OCI-M1 (cell line): ENCODE measurements around the gene ARHGEF19.
"Not testable (repeated sequence)": the region's sequence is repeated elsewhere in the genome, so short reads cannot be mapped to it uniquely, and the experiment has no call there.

Experiments
- DNase-seq: peaks from one replicate; lab custom pipeline; 2025; lab: John Stamatoyannopoulos, UW

ARHGEF19 gene

GRCh38 chr1:16165548-16165947, 46.9 kb downstream of the ARHGEF19 start:
- no peak for DNase-seq

- no peak for DNase-seq
Observed at GRCh38 chr1:16165073-16165364, 47.4 kb downstream of the ARHGEF19 start.

GRCh38 chr1:16164213-16165072, 48.0 kb downstream of the ARHGEF19 start:
- peak; percentile 43 for DNase-seq

- DNase-seq, result not testable (repeated sequence)
Observed at GRCh38 chr1:16163608-16164212, 48.7 kb downstream of the ARHGEF19 start.

GRCh38 chr1:16162163-16162822, 50.2 kb downstream of the ARHGEF19 start:
- no peak for DNase-seq

- DNase-seq, result no peak
Observed at GRCh38 chr1:16161717-16162116, 50.7 kb downstream of the ARHGEF19 start.

GRCh38 chr1:16158993-16159831, 53.2 kb downstream of the ARHGEF19 start:
- DNase-seq, result no peak

- DNase-seq, result no peak
Observed at GRCh38 chr1:16158025-16158424, 54.4 kb downstream of the ARHGEF19 start.

GRCh38 chr1:16156848-16157495, 55.5 kb downstream of the ARHGEF19 start:
- no peak for DNase-seq

GRCh38 chr1:16155537-16156410, 56.7 kb downstream of the ARHGEF19 start, which contains the start of gene EPHA2:
TSS of gene EPHA2 (minus strand) at chr1:16156069. CDS start at chr1:16155932, 137 bp downstream.
- no peak for DNase-seq

- no peak for DNase-seq
Observed at GRCh38 chr1:16153999-16154673, 58.3 kb downstream of the ARHGEF19 start.

- DNase-seq, result no peak
Observed at GRCh38 chr1:16153096-16153998, 59.1 kb downstream of the ARHGEF19 start.

GRCh38 chr1:16152481-16153087, 59.9 kb downstream of the ARHGEF19 start:
- DNase-seq, result no peak

GRCh38 chr1:16151995-16152384, 60.5 kb downstream of the ARHGEF19 start:
- DNase-seq, result no peak

GRCh38 chr1:16151196-16151994, 61.1 kb downstream of the ARHGEF19 start:
- peak; percentile 80 for DNase-seq

- no peak for DNase-seq
Observed at GRCh38 chr1:16150508-16150907, 61.9 kb downstream of the ARHGEF19 start.

GRCh38 chr1:16149702-16150488, 62.6 kb downstream of the ARHGEF19 start:
- no peak for DNase-seq
